ENCODE measurements around the gene TMCO4.

DNA sequence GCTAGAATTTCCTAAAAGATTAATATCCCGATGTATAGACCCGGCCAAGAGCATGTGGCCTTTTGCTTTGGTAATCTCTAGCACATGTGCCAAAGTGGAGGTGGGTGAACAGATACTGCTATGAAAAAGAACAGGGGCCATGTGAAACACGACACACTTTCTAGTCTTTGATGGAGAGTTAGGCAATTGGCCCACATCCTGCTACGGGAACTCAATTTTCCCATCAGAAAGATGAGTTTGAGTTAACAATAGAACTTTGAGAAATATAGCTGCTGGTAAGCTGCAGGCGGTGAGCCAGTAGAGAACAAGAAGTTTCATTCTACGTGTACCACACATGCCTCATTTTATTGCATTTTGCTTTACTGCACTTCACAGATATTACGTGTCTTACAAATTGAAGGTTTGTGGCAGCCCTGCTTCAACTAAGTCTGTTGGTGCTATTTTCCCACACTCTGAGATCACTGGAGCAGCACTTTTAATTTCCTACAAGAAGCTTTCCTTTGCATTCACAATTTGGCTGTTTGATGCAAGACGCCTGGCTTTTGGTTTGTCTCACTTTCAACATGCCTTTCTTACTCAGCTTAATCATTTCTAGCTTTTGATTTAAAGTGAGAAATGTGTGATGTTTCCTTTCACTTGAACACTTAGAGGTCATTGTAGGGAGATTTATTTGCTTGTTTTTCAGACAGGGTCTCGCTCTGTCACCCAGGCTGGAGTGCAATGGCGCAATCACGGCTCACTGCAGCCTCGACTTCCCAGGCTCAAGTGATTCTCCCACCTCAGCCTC lies 88.7 kb downstream of the TMCO4 start:
- TF ChIP-seq POLR2A (IDR thresholded peaks at IDR 0.05; ENCODE audit: low read length) (no peak), GATA1 (IDR thresholded peaks at IDR 0.05; ENCODE audit: low read depth, low read length) (no peak)

Data from erythroblast (primary cell).